K562 (cell line): ENCODE measurements around the gene SLC13A4. TPM values are rescaled to one million over a fixed set of nuclear protein-coding genes. Genes with fewer than 3 reads are reported as not detected.

Source experiments
- ATAC-seq: fragments of 200-7000 bp; cut with Tn5 transposase; 3 replicates; pipeline ENCODE4 v1.9.1; 2020; ENCODE audit warnings: moderate library complexity
- BruUV-seq: library from RNA; stranded (reverse); fragments of 400-500 nt; replicated peaks from 2 replicates; lab custom pipeline; 2021; lab: Mats Ljungman, UMichigan
- CTCF ChIA-PET: fragments of 300-600 bp; formaldehyde crosslinking; extraction: SDS; loops from one replicate; lab custom pipeline; 2021; ENCODE audit warnings: low intra/inter-chr PET ratio; lab: Yijun Ruan, JAX
- POLR2A ChIA-PET: fragments of 300-600, 350-650 bp; sonication (Branson Sonifier 250); formaldehyde crosslinking; extraction: SDS; loops from one replicate; lab custom pipeline; 2021; ENCODE audit warnings: antibody characterized with exemption, inconsistent platforms; lab: Yijun Ruan, JAX
- DNase-seq, 4 experiments: peaks; one replicate each; pipeline versions ENCODE4 v3.0.0 to v3.0.0-alpha.2; 2011 to 2018; ENCODE audit warnings: low spot score in 3 of 4, mixed read lengths in 3 of 4; ENCODE audit errors: extremely low read depth in 1 of 4
- FAIRE-seq: peaks from 2 replicates; lab custom pipeline; 2011; peaks lifted over from hg19 to GRCh38; lab: Jason Lieb, UNC
- H2AFZ ChIP-seq: 2 replicates; pipeline ENCODE4 v1.6.0; 2011; ENCODE audit warnings: low read depth, low read length, control low read depth, inconsistent platforms
- H3K27ac ChIP-seq: fragments of 200-600 bp; 3 replicates; pipeline ENCODE4 v1.8.0; 2011; ENCODE audit warnings: low read depth, mild to moderate bottlenecking, control low read depth, inconsistent platforms, low read length, moderate library complexity, mixed read lengths; ENCODE audit errors: extremely low read depth
- H3K27me3 ChIP-seq, 2 experiments: fragments of 300-600 bp in 1 of 2; 2 replicates in 1 of 2; 3 replicates in 1 of 2; pipeline versions ENCODE4 v1.6.0 to v1.8.0; 2011; ENCODE audit warnings: inconsistent platforms in 2 of 2, low read length in 2 of 2, mild to moderate bottlenecking in 1 of 2, mixed read lengths in 1 of 2, moderate library complexity in 1 of 2; ENCODE audit not compliant: control insufficient read depth in 2 of 2, insufficient read depth in 2 of 2
- H3K36me3 ChIP-seq: fragments of 300-600 bp; 3 replicates; pipeline ENCODE4 v1.8.0; 2011; ENCODE audit warnings: mild to moderate bottlenecking, low read length, inconsistent platforms; ENCODE audit not compliant: control insufficient read depth, insufficient read depth
- H3K4me1 ChIP-seq, 2 experiments: fragments of 200-600 bp in 1 of 2; replicated peaks in 1 of 2; 2 replicates in 1 of 2; 3 replicates in 1 of 2; pipeline versions ENCODE4 v1.5.1 to v1.8.0; 2011; ENCODE audit warnings: inconsistent platforms in 2 of 2, low read length in 2 of 2, mild to moderate bottlenecking in 1 of 2, mixed read lengths in 1 of 2, moderate library complexity in 1 of 2; ENCODE audit not compliant: control insufficient read depth in 2 of 2, insufficient read depth in 2 of 2
- H3K4me2 ChIP-seq: 2 replicates; pipeline ENCODE4 v1.6.1; 2011; ENCODE audit warnings: low read length, control low read depth, inconsistent platforms, mixed read lengths; ENCODE audit not compliant: insufficient read depth
- H3K4me3 ChIP-seq: fragments of 200-600 bp; sonication (generic), shearing (Covaris generic); 2 replicates; pipeline ENCODE4 v1.5.1; 2016; ENCODE audit warnings: control low read depth, inconsistent platforms
- H3K79me2 ChIP-seq: fragments of 200-600 bp; 3 replicates; pipeline ENCODE4 v1.8.0; 2011; ENCODE audit warnings: low read length, inconsistent platforms; ENCODE audit not compliant: control insufficient read depth, insufficient read depth
- H3K9ac ChIP-seq, 2 experiments: 2 replicates each; pipeline versions ENCODE4 v1.6.0 to v1.6.1; 2011; ENCODE audit warnings: low read depth in 2 of 2, low read length in 2 of 2, control low read depth in 1 of 2, inconsistent platforms in 1 of 2, mild to moderate bottlenecking in 1 of 2, mixed read lengths in 1 of 2; ENCODE audit not compliant: insufficient read depth in 1 of 2
- H3K9me1 ChIP-seq: one replicate; pipeline ENCODE4 v1.6.0; 2011; ENCODE audit warnings: inconsistent platforms, mild to moderate bottlenecking, low read length, moderate library complexity; ENCODE audit not compliant: control insufficient read depth, insufficient read depth
- H3K9me3 ChIP-seq: replicated peaks from 2 replicates; pipeline ENCODE4 v1.5.1; 2011; ENCODE audit warnings: low read depth, low read length, inconsistent platforms; ENCODE audit not compliant: control insufficient read depth, insufficient read depth
- H4K20me1 ChIP-seq: replicated peaks from 2 replicates; pipeline ENCODE4 v1.6.1; 2011; ENCODE audit warnings: low read length, inconsistent platforms, mixed read lengths; ENCODE audit not compliant: control insufficient read depth, insufficient read depth
- BCOR ChIP-seq: fragments of 450-650 bp; IDR thresholded peaks from 2 replicates; pipeline ENCODE4 v1.6.1; 2016
- ELF4 ChIP-seq: fragments of 450-650 bp; formaldehyde crosslinking; IDR thresholded peaks from 2 replicates; pipeline ENCODE4 v1.4.0; 2022; ENCODE audit warnings: missing genetic modification characterization
- GATAD2B ChIP-seq: fragments of 450-650 bp; IDR thresholded peaks from 2 replicates; pipeline ENCODE4 v1.6.1; 2017; ENCODE audit warnings: mild to moderate bottlenecking, borderline replicate concordance
- HDAC1 ChIP-seq, 2 experiments: fragments of 450-650 bp; IDR thresholded peaks; 2 replicates each; pipeline ENCODE4 v1.6.1; 2016 to 2017; ENCODE audit warnings: inconsistent platforms in 1 of 2, mild to moderate bottlenecking in 1 of 2, moderate library complexity in 1 of 2
- HLTF ChIP-seq: fragments of 450-650 bp; IDR thresholded peaks from 2 replicates; pipeline ENCODE4 v1.6.1; 2016
- LARP7 ChIP-seq: fragments of 450-650 bp; IDR thresholded peaks from 2 replicates; pipeline ENCODE4 v1.6.1; 2016
- PHB2 ChIP-seq: fragments of 450-650 bp; IDR thresholded peaks from 2 replicates; pipeline ENCODE4 v1.6.1; 2017; ENCODE audit warnings: low read depth
- RNF2 ChIP-seq: sonication (generic); IDR thresholded peaks from 2 replicates; pipeline ENCODE4 v1.6.1; 2016
- SMARCA5 ChIP-seq: fragments of 450-650 bp; IDR thresholded peaks from 2 replicates; pipeline ENCODE4 v1.6.1; 2016
- ZNF263 ChIP-seq: sonication (generic); formaldehyde crosslinking; IDR thresholded peaks from 2 replicates; pipeline ENCODE4 v1.8.0; 2022; ENCODE audit warnings: mild to moderate bottlenecking, missing genetic modification reagents, borderline replicate concordance
- WGBS: fragments of 100-300 bp; shearing (Covaris generic); methylation state at CpG from one replicate; pipeline ENCODE4 v1.1.6; 2016; ENCODE audit warnings: low coverage, mixed read lengths; ENCODE audit not compliant: insufficient coverage; ENCODE audit errors: missing lambda C conversion rate; 5-methylcytosine and 5-hydroxymethylcytosine counted together
- in situ Hi-C: fragments of 300-500 bp; cut with MboI; formaldehyde crosslinking; loops from 4 replicates; pipeline ENCODE4 v1.15.0; 2018; ENCODE audit warnings: inconsistent platforms, mixed read lengths
- intact Hi-C: fragments of 100-400 bp; cut with micrococcal nuclease; formaldehyde crosslinking; loops from 2 replicates; pipeline ENCODE4 v1.14.2; 2022
- polyA plus RNA-seq, 8 experiments: library from polyadenylated mRNA; depleted of rRNA in 4 of 8; stranded (reverse) in 5 of 8; unstranded in 3 of 8; fragments of >200 nt; fragmentation: Nextera tagmentation in 2 of 8; fragmentation: Illumina TruSeq in 1 of 8; extraction: Ambion mirVana in 2 of 8; extraction: Trizol in 1 of 8; gene quantifications; 2 replicates each; pipeline versions ENCODE4 v1.2.1 to v1.2.3, GENCODE V29; 2011 to 2014; ENCODE audit warnings: inconsistent platforms in 1 of 8, missing spikeins in 1 of 8
- total RNA-seq, 7 experiments: library from RNA; depleted of rRNA in 6 of 7; stranded (reverse); fragments of >200 nt in 6 of 7; fragmentation: Illumina TruSeq in 2 of 7; extraction: Trizol in 2 of 7; gene quantifications; 2 replicates each; pipeline versions ENCODE4 v1.2.1 to v1.2.3, GENCODE V29; 2011 to 2021; ENCODE audit warnings: low replicate concordance in 1 of 7
- TF ChIP-seq, protein P1 (sequence below): sonication (generic); formaldehyde crosslinking; IDR thresholded peaks from 2 replicates; pipeline ENCODE4 v1.8.0; 2023; ENCODE audit warnings: mild to moderate bottlenecking, missing genetic modification reagents
- TF ChIP-seq, protein P2 (sequence below): fragments of 450-650 bp; formaldehyde crosslinking; IDR thresholded peaks from 2 replicates; pipeline ENCODE4 v1.4.0; 2022; ENCODE audit warnings: missing genetic modification characterization
- TF ChIP-seq, protein P3 (sequence below): fragments of 450-650 bp; IDR thresholded peaks from 2 replicates; pipeline ENCODE4 v1.6.1; 2016; ENCODE audit warnings: missing biosample characterization, missing genetic modification characterization

The SLC13A4 gene
- total and polyA plus RNA-seq, 9 of the 15 experiments (the other 6 are each of a cell fraction or from before 2014, with no cell fraction given): 0.11 to 1.0 (median 0.36) TPM

DNA sequence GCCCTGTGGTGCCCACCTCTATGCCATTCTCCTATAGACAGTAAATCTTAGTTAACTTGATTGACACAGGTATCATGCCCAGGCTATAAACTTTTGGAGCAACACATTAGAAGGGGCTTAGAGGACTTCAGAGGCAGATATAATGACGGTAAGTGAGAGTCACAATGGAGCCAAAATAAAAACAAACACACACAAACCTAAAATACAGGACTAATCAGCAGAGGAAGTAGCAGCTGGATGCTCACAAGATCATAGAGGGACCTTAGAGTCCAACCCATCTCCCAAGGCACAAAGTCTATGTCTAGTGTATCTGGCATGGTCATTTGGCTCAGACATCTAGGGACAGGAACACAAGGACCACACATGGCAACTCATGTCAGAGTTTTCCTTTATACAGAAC lies 12.3 kb downstream of the SLC13A4 start:
- Histone ChIP-seq H3K9me1 (no peaks in the 10 kb centered on the region), H3K4me1 (peaks cover under 1 to 6% of the 10 kb centered on the region in 2 experiments; a peak in 4 of 5 replicates), H3K27me3 (peaks cover 27 to 37% of the 10 kb centered on the region in 2 experiments; a peak in 4 of 5 replicates), H3K9me3 (no peaks in the 10 kb centered on the region), H2AFZ (no peak overlapping the region), H3K27ac (no peak overlapping the region), H3K4me3 (no peak overlapping the region), H3K36me3 (no peaks in the 10 kb centered on the region), H3K79me2 (no peaks in the 10 kb centered on the region), H3K9ac (no peak overlapping the region), H4K20me1 (no peaks in the 10 kb centered on the region), H3K4me2 (no peak overlapping the region)
- no peak for TF ChIP-seq RNF2
- intact Hi-C loops (no loop called here), in situ Hi-C loops (no loop called here)
- ChIA-PET CTCF (no interaction called here), POLR2A (interaction anchor here (0.6 to 1.4 kb wide), 4 partner anchors 10 to 623 kb away, joined by 3 to 4 read pairs (median 3); no protein-coding TSS in a partner anchor)
- 0% methylated on average over 1 of the region's 1 CpG for WGBS
- no peak for ATAC-seq
- FAIRE-seq: no peak
- no peak for DNase-seq
- BruUV-seq: no TSS peak

DNA sequence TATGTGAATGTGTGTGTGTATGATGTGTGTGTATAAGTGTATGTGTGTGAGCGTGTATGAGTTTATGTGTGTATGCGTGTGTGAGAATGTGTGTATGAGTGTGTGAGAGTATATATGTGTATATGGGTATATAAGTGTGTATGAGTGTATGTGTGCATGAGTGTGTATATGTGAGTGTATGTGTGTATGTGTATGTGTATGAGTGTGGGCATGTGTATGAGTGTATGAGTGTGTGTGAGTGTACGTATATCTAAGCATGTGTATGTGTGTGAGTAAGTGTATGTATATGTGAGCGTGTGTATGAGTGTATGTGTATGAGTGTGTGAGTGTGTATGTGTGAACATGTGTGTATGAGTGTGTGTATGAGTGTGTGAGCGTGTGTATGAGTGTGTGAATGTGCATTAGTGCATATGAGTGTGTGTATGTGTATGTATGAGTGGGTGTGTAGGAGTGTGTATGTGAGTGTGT lies 12.9 kb downstream of the SLC13A4 start:
- ChIA-PET CTCF (no interaction called here), POLR2A (interaction anchor here (0.6 to 1.2 kb wide), 2 partner anchors 7 to 10 kb away, joined by 3 read pairs; no protein-coding TSS in a partner anchor)
- Histone ChIP-seq H3K9me3 (no peaks in the 10 kb centered on the region), H3K27me3 (peaks cover 25 to 37% of the 10 kb centered on the region in 2 experiments; a peak in 4 of 5 replicates), H2AFZ (no peak overlapping the region), H3K9ac (no peak overlapping the region), H3K79me2 (no peaks in the 10 kb centered on the region), H3K27ac (no peak overlapping the region), H3K36me3 (no peaks in the 10 kb centered on the region), H3K4me2 (no peak overlapping the region), H3K9me1 (no peaks in the 10 kb centered on the region), H3K4me1 (peaks cover 2 to 6% of the 10 kb centered on the region in 2 experiments; a peak in 3 of 5 replicates), H4K20me1 (no peaks in the 10 kb centered on the region), H3K4me3 (no peak overlapping the region)
- ATAC-seq: no peak
- 19% methylated on average over 5 of the region's 5 CpGs for WGBS
- BruUV-seq: no TSS peak
- no peak for DNase-seq
- intact Hi-C loops (no loop called here), in situ Hi-C loops (no loop called here)
- FAIRE-seq: no peak
- TF ChIP-seq SMARCA5: peak; percentile 35; the same call in 1 of the 2 replicates
- TF ChIP-seq, protein P1, sequence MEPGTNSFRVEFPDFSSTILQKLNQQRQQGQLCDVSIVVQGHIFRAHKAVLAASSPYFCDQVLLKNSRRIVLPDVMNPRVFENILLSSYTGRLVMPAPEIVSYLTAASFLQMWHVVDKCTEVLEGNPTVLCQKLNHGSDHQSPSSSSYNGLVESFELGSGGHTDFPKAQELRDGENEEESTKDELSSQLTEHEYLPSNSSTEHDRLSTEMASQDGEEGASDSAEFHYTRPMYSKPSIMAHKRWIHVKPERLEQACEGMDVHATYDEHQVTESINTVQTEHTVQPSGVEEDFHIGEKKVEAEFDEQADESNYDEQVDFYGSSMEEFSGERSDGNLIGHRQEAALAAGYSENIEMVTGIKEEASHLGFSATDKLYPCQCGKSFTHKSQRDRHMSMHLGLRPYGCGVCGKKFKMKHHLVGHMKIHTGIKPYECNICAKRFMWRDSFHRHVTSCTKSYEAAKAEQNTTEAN (CRISPR knock-in tag): peak; percentile 99
- peak; percentile 23; the same call in 1 of the 2 replicates for TF ChIP-seq ELF4 (CRISPR knock-in tag)
- TF ChIP-seq LARP7: peak; percentile 74; the same call in 1 of the 2 replicates
- TF ChIP-seq ZNF263 (CRISPR knock-in tag): no peak
- TF ChIP-seq, protein P2, sequence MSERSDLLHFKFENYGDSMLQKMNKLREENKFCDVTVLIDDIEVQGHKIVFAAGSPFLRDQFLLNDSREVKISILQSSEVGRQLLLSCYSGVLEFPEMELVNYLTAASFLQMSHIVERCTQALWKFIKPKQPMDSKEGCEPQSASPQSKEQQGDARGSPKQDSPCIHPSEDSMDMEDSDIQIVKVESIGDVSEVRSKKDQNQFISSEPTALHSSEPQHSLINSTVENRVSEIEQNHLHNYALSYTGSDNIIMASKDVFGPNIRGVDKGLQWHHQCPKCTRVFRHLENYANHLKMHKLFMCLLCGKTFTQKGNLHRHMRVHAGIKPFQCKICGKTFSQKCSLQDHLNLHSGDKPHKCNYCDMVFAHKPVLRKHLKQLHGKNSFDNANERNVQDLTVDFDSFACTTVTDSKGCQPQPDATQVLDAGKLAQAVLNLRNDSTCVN (CRISPR knock-in tag): peak; percentile 58; the same call in 1 of the 2 replicates
- TF ChIP-seq, protein P3, sequence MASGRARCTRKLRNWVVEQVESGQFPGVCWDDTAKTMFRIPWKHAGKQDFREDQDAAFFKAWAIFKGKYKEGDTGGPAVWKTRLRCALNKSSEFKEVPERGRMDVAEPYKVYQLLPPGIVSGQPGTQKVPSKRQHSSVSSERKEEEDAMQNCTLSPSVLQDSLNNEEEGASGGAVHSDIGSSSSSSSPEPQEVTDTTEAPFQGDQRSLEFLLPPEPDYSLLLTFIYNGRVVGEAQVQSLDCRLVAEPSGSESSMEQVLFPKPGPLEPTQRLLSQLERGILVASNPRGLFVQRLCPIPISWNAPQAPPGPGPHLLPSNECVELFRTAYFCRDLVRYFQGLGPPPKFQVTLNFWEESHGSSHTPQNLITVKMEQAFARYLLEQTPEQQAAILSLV (tag): peak; percentile 60; the same call in 1 of the 2 replicates
- TF ChIP-seq GATAD2B: no peak
- 0 out of 2 replicates have a peak, but pooled peaks have one; percentile 58 for TF ChIP-seq HLTF
- peak; percentile 34; the same call in 1 of the 2 replicates for TF ChIP-seq PHB2
- TF ChIP-seq BCOR: peak; percentile 19; the same call in 1 of the 2 replicates
- TF ChIP-seq HDAC1 (IDR thresholded peaks at IDR 0.05): 0 out of 4 replicates have a peak, but pooled peaks of 1 of the 2 experiments have one; percentile 12
